A204.1 (cell line): ENCODE data around the gene PLAU.

Experiments
- FAIRE-seq: peaks from 2 replicates; lab custom pipeline; 2012; peaks lifted over from hg19 to GRCh38; lab: Jason Lieb, UNC

PLAU gene

DNA sequence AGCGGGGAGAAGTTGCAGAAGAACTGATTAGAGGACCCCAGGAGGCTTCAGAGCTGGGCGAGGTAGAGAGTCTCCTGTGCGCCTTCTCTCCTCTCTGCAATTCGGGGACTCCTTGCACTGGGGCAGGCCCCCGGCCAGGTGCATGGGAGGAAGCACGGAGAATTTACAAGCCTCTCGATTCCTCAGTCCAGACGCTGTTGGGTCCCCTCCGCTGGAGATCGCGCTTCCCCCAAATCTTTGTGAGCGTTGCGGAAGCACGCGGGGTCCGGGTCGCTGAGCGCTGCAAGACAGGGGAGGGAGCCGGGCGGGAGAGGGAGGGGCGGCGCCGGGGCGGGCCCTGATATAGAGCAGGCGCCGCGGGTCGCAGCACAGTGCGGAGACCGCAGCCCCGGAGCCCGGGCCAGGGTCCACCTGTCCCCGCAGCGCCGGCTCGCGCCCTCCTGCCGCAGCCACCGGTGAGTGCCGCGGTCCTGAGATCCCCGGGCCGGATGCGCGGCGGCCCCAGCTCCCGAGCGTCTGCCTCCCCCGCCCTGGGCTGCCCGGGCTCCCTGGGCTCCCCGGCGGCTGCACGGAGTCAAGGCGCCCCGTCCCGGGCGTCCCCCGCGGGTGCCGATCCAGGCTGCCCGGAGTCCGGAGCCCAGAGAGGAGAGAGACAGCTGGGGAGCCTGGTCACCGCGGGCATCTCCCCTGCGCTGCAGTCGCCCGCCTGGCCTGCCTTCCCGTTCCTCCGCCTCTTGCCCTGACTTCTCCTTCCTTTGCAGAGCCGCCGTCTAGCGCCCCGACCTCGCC lies at the start of gene PLAU:
TSS of gene PLAU (plus strand) at position 369 of the 789 bp plus-strand sequence. CDS start 424 bp downstream, outside the sequence.
- FAIRE-seq: no peak

DNA sequence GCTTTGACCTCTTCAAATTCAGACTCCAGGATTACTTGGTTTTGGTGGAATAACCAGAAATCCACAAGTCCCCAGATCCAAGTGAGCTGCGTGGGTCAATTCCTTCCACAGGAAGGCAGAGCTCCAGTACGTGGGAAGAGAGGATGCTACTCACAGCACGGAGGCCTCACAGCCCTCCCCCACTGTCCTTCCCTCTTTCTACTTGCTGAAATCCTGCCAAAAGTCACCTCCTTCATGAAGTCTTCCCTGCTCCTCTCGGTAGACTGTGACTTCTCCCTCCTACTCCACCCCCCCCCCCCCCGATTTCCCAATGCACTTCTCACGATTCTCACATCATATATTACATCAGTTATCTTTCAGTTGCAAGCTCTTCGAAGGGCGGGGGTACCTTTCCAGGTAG lies 48.9 kb upstream of the PLAU start:
- no peak for FAIRE-seq

DNA sequence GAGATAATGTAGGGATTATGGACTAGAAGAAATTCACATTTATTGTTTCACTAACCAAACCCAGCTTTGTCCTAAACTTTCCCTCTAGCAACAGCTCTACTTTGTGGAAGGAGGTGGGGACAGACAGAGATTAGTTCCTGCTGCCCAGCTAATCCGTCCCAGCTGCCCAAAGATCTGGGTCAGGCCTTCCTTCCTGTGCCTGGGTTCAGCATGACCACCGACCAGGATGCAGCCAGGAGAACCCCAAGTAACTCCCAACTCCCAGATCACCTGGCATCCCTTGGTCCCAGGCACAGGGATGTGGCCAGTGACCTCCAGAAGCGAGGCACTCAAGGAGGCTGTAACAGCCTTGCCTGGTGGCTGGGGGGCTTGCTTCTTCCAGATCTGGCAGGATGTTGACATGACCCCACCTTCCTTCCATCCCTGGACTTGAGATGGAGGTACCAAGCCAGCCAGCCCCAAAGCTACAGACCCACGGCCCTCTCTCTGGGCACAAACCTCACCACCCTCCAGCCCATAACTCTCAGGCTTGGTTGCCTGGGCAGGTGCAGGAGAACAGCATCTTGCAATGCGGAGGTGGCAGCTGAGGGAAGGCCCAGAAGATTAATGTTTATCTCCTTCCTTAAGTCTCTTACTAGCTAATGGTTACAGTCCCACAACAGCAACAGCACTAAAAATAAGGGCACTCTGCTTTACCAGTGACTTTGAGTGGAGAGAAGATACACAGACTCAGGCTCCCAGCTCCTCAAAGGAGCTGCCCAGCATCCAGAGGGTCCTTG lies 47.7 kb upstream of the PLAU start:
- no peak for FAIRE-seq

DNA sequence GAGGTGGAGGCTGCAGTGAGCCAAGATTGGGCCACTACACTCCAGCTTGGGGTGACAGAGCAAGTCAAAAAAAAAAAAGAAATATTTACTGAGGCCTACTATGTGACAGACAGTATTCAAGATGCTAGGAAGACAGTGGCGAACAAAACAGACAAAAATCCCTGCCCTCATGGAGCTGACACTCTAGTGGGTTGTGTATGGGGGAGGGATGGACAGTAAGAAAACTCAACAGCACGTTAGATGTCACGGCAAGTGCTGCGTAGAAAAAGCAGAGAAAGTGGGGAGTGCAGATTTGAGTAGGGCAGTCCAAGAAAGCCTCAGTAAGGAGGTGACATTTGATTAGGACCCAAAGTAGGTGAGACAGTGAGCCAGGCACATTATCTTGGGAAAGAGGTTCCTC lies 46.7 kb upstream of the PLAU start:
- no peak for FAIRE-seq

DNA sequence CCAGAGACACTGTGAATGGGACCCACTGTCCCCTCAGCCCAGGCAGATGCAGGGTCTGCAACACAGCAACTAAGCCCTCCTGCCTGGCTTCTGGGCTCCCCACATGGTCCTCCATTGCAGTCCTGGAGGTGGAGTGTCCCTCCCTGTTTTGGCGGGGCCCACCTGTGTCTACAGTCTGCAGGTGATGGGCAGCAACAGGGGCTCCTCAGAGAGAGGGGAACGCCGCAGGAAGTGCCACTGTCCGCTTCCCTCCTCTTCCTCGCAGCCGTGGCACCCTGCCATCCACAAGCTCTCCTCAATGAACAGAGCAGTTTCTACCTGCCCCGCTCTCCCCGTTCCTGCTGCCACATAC lies 45.8 kb upstream of the PLAU start:
- no peak for FAIRE-seq

DNA sequence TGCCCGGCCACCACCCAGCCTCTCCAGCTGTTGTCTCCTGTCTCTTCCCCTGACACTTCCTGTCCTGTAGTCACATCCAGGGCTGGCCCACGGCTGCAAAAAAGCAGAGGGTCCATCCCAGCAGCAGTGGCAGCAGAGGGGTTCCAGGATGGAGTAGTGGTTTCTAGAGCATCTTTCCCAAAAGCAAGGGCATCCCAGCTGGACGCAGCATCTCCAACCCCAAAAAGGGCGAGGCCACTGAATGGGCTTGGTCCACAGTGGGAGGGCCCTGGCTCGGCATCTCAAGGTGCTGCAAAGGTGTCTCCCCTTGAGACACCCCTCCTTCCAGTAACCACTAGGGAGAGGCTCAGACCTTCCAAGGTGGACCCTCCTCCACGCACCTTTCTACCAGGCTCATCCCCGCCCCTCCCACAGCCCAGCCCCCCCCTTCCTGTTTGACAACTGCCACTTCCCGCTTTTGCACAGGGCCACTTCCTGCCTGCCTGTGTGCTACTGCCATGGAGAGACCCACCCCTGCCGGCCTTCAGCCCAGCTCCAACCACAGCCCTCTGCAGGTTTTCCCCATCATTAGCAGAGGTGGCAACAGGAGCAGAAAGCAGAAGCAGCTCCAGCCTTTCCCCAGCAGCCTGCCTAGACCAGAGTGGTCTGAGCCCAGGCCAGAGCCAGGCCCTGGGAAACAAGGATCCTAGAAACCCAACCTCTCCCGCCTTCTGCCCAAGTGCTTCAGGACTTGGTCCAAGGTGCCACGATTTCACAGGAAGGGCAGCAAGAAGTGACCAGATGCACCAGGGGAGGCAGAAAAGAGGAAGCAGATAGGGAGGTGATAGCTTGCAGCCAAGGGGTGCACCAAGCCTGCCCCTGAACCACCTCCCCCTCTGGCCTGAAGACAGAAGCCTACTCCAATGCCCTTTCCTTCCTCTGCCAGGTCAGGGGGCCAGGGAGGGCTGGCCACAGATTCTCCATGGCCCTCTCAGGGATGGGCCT lies 45.2 kb upstream of the PLAU start:
- no peak for FAIRE-seq

DNA sequence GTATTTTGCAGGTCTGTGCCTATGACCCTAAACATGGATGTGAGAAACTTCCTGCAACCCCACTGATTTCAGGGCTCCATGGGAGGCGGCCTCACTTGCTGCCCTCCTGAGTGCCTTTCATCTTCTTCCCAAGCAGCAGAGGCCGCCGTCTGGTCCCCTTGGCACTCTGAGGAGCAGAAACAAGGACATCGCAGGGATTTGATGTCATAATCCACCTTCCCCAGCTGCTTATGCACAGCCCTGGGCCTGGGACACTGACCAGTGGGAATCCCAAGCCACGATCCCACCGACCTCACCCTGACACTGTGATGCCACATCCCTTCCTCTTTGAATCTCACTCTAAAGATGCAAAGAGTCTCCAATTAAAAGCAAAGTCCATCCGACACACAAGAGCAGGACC lies 44.3 kb upstream of the PLAU start:
- no peak for FAIRE-seq

DNA sequence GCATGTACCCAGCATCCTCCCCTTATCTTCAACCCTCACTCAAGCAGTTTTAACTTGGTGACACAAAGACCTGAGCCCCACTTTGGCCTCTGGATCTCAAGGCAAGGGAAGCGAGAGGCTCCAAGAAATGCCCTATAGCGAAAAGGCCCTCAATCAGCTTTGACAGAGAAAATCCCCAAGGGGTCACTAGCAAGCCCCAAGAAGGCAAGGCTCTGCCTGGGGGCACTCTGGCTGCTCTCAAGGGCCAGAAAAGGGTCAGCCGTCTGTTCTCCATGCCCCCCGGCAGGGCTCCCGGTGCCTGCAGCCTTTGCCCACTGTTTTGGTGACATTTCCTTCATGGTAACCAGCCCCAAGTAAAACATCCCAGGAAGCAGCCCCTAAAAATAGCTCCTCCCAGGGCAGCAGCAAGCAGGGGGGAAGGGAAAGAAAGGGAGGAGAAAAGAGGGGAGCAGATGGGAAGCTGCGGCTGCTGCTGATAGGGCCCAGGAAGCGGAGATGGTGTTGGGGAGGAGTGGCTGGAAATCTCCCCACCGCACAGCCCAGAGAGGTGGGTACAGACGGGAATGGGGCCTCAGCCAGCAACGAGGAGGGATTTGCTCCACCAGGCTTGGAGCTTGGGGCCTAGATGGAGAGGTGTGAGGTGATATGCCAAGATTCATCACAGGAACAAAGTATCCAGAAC lies 43.7 kb upstream of the PLAU start:
- no peak for FAIRE-seq

DNA sequence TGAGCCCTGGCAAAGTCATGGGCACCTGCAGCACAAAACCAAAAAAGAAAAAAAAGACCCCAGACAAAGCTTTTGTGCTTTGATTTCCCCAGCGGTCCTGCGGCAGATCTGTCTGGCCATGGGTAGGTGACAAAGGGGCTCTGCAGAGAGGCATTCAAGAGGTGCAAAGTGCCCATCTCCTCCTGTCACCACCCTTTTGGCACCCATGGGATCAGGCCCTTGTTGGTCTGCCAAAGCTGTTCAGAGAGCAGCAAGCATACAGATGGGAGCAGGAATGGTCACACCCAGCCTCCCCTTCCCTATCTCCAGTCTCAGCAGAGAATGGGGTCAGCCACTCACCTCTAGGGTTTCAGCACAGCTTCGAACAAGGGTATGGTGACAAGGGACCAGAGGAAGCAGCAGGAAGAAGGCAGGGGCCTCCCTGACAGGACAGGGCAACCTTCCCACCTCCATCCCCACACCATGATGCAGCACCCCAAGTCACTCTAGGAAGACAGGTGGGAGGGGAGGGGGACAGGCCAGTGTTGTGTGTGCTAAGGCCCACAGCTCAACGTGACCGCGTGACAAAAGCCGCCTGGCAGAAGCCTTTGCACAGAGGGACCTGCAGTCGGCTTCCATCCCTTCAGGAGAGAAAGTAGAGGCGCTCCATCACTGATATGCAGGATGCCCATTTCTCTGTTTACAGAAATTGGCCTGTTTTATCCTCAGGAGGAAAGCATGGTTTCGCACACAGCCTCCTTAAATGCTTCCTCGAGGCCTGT lies 42.9 kb upstream of the PLAU start:
- no peak for FAIRE-seq

DNA sequence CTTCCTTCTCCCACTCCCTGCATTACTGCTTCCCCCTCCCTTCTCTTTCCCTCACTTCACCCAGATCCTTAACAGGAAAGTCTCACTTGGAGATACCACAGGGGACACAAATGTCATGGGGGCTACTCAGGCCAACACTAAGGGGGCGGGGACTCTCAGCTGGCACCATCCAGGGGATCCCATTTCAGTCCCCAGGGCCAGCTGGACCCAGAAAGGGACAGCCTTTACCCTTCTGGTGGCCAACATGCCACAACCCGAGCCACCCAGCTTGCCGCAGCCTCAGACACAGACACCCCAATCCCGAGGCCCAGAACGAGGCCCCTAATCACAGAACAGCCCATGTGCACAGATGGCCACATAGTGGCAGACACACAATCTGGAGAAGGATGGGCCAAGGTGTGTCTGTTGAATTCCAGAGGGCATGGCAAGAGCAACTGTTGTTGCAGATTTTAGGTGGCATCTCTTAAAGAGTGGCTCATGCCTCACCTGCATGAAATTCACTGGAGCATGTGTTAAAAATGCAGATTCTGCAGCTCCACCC lies 42.2 kb upstream of the PLAU start:
- FAIRE-seq: no peak

DNA sequence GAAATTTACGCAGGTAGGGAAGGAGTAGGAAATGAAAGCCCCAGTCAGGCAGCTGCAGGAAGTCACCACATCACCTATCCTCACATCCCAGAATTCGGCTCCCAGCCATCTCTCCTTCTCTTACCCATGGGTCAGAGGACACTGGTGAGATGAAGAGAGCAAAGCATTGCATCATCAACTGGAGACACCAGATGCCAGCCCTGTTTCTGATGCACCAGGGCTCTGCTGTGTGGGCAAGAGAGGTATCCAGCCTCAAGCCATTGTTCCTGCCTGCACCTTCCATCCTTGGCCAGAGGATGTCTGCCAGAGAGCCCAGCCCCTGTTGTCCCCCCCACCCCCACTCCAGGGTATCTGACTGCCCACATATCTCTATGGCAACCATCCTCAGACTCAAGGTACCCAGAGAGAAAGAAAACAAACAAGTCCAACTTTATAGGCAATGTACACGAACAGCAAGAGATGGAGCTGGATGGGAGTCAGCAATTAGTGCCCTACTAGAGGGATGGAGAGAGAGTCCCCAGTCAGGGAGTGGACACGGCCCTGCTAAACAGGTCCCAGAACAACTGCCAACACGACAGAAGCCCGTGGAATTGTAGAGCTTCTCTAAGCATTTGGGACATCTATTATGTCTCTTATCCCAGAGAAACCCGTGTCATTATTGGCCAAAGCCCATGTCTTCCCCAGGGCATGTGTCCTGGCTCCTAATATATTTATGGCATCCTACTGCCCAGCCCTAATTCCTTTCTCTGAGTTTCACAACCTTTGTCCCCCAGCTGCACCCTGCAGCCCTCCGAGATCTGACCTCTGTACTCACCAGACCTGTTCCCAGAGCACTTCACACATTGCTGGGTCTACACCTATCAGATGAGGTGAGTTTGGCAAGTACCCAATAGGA lies 39.4 kb upstream of the PLAU start:
- no peak for FAIRE-seq

DNA sequence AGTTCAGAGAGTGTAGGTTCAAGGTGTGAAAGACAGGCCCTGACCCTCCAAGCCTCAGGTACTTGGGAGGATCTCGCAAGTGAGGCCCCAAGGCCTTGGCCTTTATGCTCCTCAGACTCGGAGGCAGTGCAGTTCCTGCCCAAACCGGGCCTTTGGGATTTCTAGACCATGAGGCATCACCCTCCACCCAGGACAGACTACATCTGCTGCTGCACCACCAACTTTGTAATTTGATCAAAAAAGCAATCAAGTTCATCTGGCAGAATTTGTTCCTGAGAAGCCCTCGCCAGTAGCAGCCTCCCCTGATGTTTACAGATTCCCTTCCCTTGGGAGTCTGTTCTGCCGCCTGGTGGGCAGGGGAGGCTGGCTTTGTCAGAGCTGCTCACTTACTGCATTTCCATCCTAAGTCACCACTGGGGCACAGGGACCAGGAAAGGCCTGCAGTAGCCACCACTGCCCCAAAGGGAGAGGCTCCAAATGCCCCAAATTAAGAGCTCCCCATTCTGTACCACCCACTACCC lies 38.7 kb upstream of the PLAU start:
- FAIRE-seq: no peak

DNA sequence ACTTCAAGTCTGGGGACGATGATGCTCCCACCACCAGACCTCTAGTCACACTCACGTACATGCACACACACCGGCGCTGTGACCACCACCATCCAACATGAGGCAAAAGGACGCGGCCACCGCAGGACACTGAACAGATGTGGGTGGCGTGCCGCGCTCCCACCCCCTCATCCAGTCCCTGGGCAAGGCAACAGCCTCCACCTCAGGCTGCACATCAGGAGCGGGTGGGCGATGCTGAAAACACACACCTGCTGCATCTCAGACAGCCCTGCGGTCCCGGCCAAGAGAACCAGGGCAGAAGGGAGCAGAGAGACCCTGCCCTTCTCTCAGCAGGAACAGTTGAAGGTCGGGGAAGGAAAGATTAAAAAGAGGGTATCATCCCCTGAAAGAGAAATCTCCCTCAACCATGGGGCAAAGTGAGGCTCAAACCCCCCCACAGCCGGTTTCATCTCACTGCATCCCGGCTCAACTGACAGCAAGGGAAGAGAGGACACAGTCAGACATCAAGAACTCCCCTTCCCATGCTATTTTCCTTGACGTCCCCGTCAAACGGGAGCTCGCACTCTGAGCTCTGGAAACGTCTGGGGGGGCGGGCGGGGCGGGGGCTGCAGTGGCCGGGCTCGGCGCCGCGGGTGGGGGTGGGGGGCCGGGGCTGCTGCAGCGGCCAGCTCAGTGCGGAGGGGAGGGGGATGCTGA lies 37.6 kb upstream of the PLAU start:
- no peak for FAIRE-seq

DNA sequence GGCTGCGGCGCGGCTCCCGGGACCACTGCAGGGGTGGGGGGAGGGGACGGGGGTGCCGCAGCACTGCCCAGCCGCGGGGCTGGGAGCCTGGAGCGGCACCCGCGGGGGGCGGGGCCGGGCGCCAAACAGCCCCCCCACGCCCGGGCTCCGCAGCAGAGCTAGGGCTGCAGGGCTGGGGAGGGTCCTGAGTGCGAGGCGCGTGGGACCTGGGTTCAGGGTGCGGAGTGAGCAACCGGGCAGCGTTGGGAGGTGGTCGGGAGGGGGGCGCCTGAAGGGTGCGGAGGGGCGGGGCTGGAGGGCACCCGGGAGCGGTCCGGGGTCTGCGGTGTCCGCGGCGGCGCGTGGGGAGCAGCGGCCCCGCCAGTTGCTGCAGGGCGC lies 37.1 kb upstream of the PLAU start:
- no peak for FAIRE-seq

DNA sequence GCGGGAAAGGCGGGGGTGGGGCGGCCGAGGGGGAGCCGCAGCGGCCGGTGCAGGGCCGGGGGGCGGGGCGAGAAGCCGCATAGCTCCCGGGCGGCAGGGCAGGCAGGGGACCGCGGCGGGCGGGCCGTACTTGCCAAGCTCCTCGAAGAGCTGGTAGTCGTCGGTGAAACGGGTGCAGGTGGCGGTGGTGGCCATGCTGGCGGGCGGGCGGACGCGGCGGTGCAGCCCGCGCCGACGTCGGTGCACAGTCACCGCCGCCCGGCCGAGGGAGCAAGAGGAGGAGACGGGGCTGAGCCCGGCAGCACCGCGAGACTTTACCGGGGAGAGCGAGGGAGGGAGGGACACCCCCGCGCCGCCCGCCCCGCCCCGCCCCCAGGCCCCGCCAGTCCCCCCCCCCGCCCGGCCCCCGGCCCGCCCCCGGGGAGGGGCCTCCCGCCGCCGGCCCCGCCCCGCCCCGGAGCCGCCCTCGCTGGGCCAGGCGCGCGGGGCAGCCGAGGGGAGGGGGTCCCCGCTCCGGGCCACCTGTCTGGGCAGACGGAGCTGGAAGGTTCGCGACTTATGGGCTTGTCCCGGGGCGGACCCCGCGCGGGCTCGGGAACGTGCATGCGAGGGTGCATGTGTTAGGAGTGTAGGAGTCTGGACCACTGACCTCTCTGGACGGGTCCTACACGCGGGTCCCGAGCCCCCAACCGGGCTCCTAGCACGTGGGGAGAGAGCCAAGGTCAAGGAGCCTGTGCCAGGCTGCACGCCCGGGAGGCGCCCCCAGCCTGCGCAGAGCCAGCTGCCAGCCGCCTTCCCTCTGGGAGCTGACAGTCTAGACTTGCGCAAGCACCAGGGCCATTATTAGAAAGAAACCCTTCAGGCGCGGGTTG lies 36.4 kb upstream of the PLAU start, which contains the start of gene CAMK2G:
TSS of gene CAMK2G (minus strand) at position 289 of the 872 bp plus-strand sequence. CDS start at position 195, 94 bp downstream.
- FAIRE-seq: no peak

DNA sequence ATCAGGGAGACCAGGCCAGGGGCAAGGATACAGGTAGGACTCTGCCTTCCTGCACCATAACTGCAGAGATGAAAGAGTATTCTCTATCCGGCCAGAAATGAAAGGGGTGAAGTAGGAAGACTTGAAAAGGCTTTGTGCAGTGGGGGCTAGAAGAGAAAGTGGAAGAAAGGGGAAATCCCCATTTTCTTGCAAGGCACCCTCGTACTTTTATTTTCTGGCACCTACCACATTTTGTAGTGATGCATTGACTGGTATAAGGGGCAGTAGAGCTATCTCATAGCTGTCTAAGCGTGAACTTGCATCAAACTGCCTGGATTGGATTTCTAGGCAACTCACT lies 35.8 kb upstream of the PLAU start:
- no peak for FAIRE-seq

DNA sequence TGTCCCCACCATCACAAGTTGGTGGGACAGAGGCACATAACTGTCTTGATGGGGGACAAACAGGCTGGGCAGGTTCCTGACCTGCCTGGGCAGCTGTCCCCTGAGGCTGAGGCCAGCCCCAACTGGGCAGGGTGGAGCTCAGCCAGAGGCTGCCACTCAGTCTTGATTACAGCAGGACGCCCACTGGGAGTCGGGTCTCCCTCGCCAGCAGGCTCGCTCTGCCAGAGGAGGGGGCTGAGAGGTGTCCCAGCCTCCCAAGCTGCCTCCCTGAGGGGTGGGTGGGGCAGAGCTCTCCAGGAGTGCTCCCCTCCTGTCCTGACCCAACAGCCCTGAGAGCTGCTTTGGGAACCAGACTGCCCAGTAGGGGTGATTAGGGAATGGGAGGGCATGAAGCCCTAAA lies 34.8 kb upstream of the PLAU start:
- no peak for FAIRE-seq

DNA sequence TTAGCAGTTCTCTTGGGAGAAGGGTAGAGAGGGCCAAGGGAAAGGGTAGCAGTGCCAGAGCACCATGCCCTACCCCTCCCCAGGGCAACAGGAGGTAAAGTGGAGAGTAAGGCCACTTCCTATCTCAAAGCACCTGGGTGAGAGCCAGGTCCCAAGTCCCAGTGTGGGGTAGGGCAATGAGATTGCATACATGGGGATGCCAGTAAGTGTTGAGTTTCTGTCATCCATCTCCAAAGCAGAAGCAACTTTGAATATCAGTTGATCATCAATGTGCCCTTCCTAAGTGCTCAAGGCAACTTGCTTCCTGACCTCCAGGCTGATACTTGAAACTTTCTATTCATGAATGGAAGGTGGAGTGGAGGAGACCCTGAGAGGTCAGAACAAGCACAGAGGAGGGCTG lies 34.4 kb upstream of the PLAU start:
- no peak for FAIRE-seq
